GM06990 (cell line): ENCODE results near the gene SLC25A47.

Source experiments
- DNase-seq: peaks from one replicate; pipeline ENCODE4 v3.0.0-alpha.2; 2011; ENCODE audit not compliant: insufficient read length; ENCODE audit errors: extremely low read depth
- H3K27me3 ChIP-seq: replicated peaks from 2 replicates; pipeline ENCODE4 v1.6.0; 2011; ENCODE audit warnings: low read length; ENCODE audit not compliant: control insufficient read depth, insufficient read depth
- H3K36me3 ChIP-seq: 2 replicates; pipeline ENCODE4 v1.5.1; 2011; ENCODE audit warnings: low read length; ENCODE audit not compliant: control insufficient read depth, insufficient read depth
- H3K4me3 ChIP-seq: replicated peaks from 2 replicates; pipeline ENCODE4 v1.5.1; 2011; ENCODE audit warnings: low read depth, mild to moderate bottlenecking, control low read depth, low read length
- CTCF ChIP-seq: IDR thresholded peaks from 2 replicates; pipeline ENCODE4 v1.5.1; 2011; ENCODE audit warnings: low read length, control low read depth, mild to moderate bottlenecking, inconsistent platforms; ENCODE audit not compliant: insufficient read depth, poor library complexity, severe bottlenecking

SLC25A47 gene

GRCh38 chr14:100323121-100323941 is at the start of gene SLC25A47:
Gene SLC25A47, plus strand, starts transcription at chr14:100323339. Its CDS starts 76 bp downstream, at chr14:100323415.
- H3K4me3 ChIP-seq: no peak within 1 kb of the TSS
- H3K27me3 ChIP-seq: no peaks in the 10 kb centered on the region; the same call in 1 of the 2 replicates
- DNase-seq: no peak
- H3K36me3 ChIP-seq: no peaks in the 10 kb centered on the region
- TF ChIP-seq CTCF: no peak

GRCh38 chr14:100274250-100274649 is 48.9 kb upstream of the SLC25A47 start:
- DNase-seq: no peak
- Histone ChIP-seq H3K27me3 (no peaks in the 10 kb centered on the region), H3K4me3 (no peak overlapping the region), H3K36me3 (peaks cover 6% of the 10 kb centered on the region)
- TF ChIP-seq CTCF: no peak

GRCh38 chr14:100275214-100275613 is 47.9 kb upstream of the SLC25A47 start:
- H3K27me3 ChIP-seq: no peaks in the 10 kb centered on the region
- no peak overlapping the region for H3K4me3 ChIP-seq
- no peak for DNase-seq
- TF ChIP-seq CTCF: no peak
- H3K36me3 ChIP-seq: peaks cover 8% of the 10 kb centered on the region

GRCh38 chr14:100278702-100279101 is 44.4 kb upstream of the SLC25A47 start:
- Histone ChIP-seq H3K4me3 (no peak overlapping the region), H3K36me3 (peaks cover 11% of the 10 kb centered on the region), H3K27me3 (no peaks in the 10 kb centered on the region)
- TF ChIP-seq CTCF: peak; percentile 27
- DNase-seq: no peak

- no peak for DNase-seq
- peaks cover 11% of the 10 kb centered on the region for H3K36me3 ChIP-seq
- TF ChIP-seq CTCF: no peak
Measured at GRCh38 chr14:100279133-100279532, 44.0 kb upstream of the SLC25A47 start.

More at GRCh38 chr14:100279133-100279532, 44.0 kb upstream of the SLC25A47 start:
- no peak overlapping the region for H3K4me3 ChIP-seq
- H3K27me3 ChIP-seq: no peaks in the 10 kb centered on the region
